H1 (cell line): ENCODE data around the gene LCN15. TPM values are rescaled to one million over a fixed set of nuclear protein-coding genes. Genes with fewer than 3 reads are reported as not detected.

ENCODE experiments used
- CTCF ChIA-PET: fragments of 300-600 bp; sonication (Branson Sonifier 250); formaldehyde crosslinking; loops from one replicate; lab custom pipeline; 2021; ENCODE audit not compliant: partially characterized antibody; lab: Charles Lee
- POLR2A ChIA-PET: fragments of 300-600 bp; sonication (Branson Sonifier 250); formaldehyde crosslinking; loops from one replicate; lab custom pipeline; 2021; ENCODE audit warnings: inconsistent platforms; ENCODE audit not compliant: partially characterized antibody; lab: Charles Lee
- DNase-seq, 2 experiments: peaks; one replicate each; pipeline versions ENCODE4 v3.0.0 to v3.0.0-alpha.2; 2010 to 2022; ENCODE audit warnings: low spot score in 2 of 2, low read depth in 1 of 2, mixed read lengths in 1 of 2
- FAIRE-seq: peaks from 2 replicates; lab custom pipeline; 2011; peaks lifted over from hg19 to GRCh38; lab: Jason Lieb, UNC
- H2AFZ ChIP-seq: 2 replicates; pipeline ENCODE4 v1.8.1; 2012; ENCODE audit warnings: low read length, inconsistent platforms
- H2AK5ac ChIP-seq: 2 replicates; pipeline ENCODE4 v1.6.1; 2013; ENCODE audit warnings: low read depth, low read length
- H2BK120ac ChIP-seq: replicated peaks from 2 replicates; pipeline ENCODE3; 2013; ENCODE audit warnings: low read depth, low read length, inconsistent platforms
- H2BK12ac ChIP-seq: 2 replicates; pipeline ENCODE4 v1.6.1; 2013; ENCODE audit warnings: low read depth, low read length
- H2BK15ac ChIP-seq: 2 replicates; pipeline ENCODE4 v1.6.1; 2013; ENCODE audit warnings: low read length
- H2BK20ac ChIP-seq: 2 replicates; pipeline ENCODE4 v1.6.1; 2013; ENCODE audit warnings: low read length
- H2BK5ac ChIP-seq: 2 replicates; pipeline ENCODE4 v1.6.1; 2013; ENCODE audit warnings: low read depth, low read length
- H3K14ac ChIP-seq: 2 replicates; pipeline ENCODE4 v1.6.1; 2013; ENCODE audit warnings: inconsistent platforms; ENCODE audit not compliant: insufficient read length
- H3K18ac ChIP-seq: 2 replicates; pipeline ENCODE4 v1.6.1; 2013; ENCODE audit warnings: low read length; ENCODE audit errors: extremely low read depth
- H3K23ac ChIP-seq: 2 replicates; pipeline ENCODE4 v1.6.1; 2013; ENCODE audit warnings: inconsistent platforms; ENCODE audit not compliant: insufficient read length
- H3K23me2 ChIP-seq: 2 replicates; pipeline ENCODE4 v1.6.1; 2013; ENCODE audit warnings: low read depth, low read length
- H3K27ac ChIP-seq: 2 replicates; pipeline ENCODE4 v1.6.1; 2011; ENCODE audit warnings: low read depth, low read length, inconsistent platforms
- H3K27me3 ChIP-seq, 4 experiments: replicated peaks in 1 of 4; 1 replicate in 1 of 4; 2 replicates in 3 of 4; pipeline versions ENCODE4 v1.6.1 to v1.8.1; 2011 to 2013; ENCODE audit warnings: low read length in 3 of 4, mild to moderate bottlenecking in 3 of 4, inconsistent platforms in 2 of 4, mixed read lengths in 2 of 4, moderate library complexity in 1 of 4; ENCODE audit not compliant: control insufficient read depth in 3 of 4, insufficient read depth in 3 of 4; ENCODE audit errors: extremely low read depth in 1 of 4
- H3K36me3 ChIP-seq, 4 experiments: 2 replicates each; pipeline versions ENCODE4 v1.6.1 to v1.8.1; 2011 to 2013; ENCODE audit warnings: mild to moderate bottlenecking in 4 of 4, low read length in 3 of 4, moderate library complexity in 2 of 4, control low read depth in 1 of 4, inconsistent platforms in 1 of 4; ENCODE audit not compliant: insufficient read depth in 4 of 4, control insufficient read depth in 2 of 4
- H3K4ac ChIP-seq: replicated peaks from 2 replicates; pipeline ENCODE3; 2013; ENCODE audit warnings: low read length, low read depth, mixed read lengths, inconsistent platforms; ENCODE audit not compliant: insufficient read length
- H3K4me1 ChIP-seq, 4 experiments: replicated peaks in 1 of 4; 1 replicate in 1 of 4; 2 replicates in 3 of 4; pipeline versions ENCODE4 v1.6.1 to v1.8.1; 2011 to 2013; ENCODE audit warnings: low read length in 3 of 4, inconsistent platforms in 2 of 4, mixed read lengths in 1 of 4; ENCODE audit not compliant: insufficient read depth in 4 of 4, control insufficient read depth in 3 of 4
- H3K4me2 ChIP-seq, 2 experiments: 2 replicates each; pipeline versions ENCODE4 v1.6.1 to v1.8.1; 2011 to 2013; ENCODE audit warnings: low read depth in 2 of 2, low read length in 2 of 2, control low read depth in 1 of 2, inconsistent platforms in 1 of 2, mild to moderate bottlenecking in 1 of 2; ENCODE audit not compliant: insufficient read depth in 1 of 2
- H3K4me3 ChIP-seq, 4 experiments: fragments of 200-600, 300-600 bp in 1 of 4; sonication (generic), shearing (Covaris generic), sonication (Bioruptor Twin) in 1 of 4; 2 replicates each; pipeline versions ENCODE4 v1.5.1 to v1.8.1; 2011 to 2016; ENCODE audit warnings: low read length in 4 of 4, low read depth in 3 of 4, control low read depth in 2 of 4, inconsistent platforms in 2 of 4, mild to moderate bottlenecking in 2 of 4, mixed read lengths in 1 of 4, moderate library complexity in 1 of 4; ENCODE audit not compliant: insufficient read depth in 2 of 4; ENCODE audit errors: extremely low read depth in 1 of 4
- H3K56ac ChIP-seq: replicated peaks from 2 replicates; pipeline ENCODE3; 2013; ENCODE audit warnings: low read depth, mild to moderate bottlenecking, mixed read lengths, low read length, inconsistent platforms; ENCODE audit not compliant: insufficient read length
- H3K79me1 ChIP-seq: 2 replicates; pipeline ENCODE4 v1.6.1; 2013; ENCODE audit warnings: low read depth, low read length, control low read depth
- H3K79me2 ChIP-seq, 2 experiments: 2 replicates each; pipeline versions ENCODE4 v1.6.1 to v1.8.1; 2012 to 2013; ENCODE audit warnings: low read length in 2 of 2, mild to moderate bottlenecking in 2 of 2, inconsistent platforms in 1 of 2; ENCODE audit not compliant: insufficient read depth in 2 of 2, control insufficient read depth in 1 of 2
- H3K9ac ChIP-seq, 4 experiments: replicated peaks in 1 of 4; 1 replicate in 1 of 4; 2 replicates in 3 of 4; pipeline versions ENCODE4 v1.6.1 to v1.8.1; 2011 to 2013; ENCODE audit warnings: low read depth in 3 of 4, low read length in 3 of 4, control low read depth in 2 of 4, mild to moderate bottlenecking in 2 of 4, moderate library complexity in 2 of 4, inconsistent platforms in 1 of 4; ENCODE audit errors: extremely low read depth in 1 of 4
- H3K9me3 ChIP-seq, 2 experiments: 2 replicates each; pipeline versions ENCODE4 v1.6.1 to v1.8.1; 2012 to 2013; ENCODE audit warnings: mild to moderate bottlenecking in 2 of 2, moderate library complexity in 2 of 2, control low read depth in 1 of 2, inconsistent platforms in 1 of 2, low read depth in 1 of 2, low read length in 1 of 2, mixed read lengths in 1 of 2; ENCODE audit not compliant: insufficient read depth in 2 of 2
- H4K20me1 ChIP-seq, 2 experiments: replicated peaks in 1 of 2; 2 replicates each; pipeline versions ENCODE3 to v1.8.1; 2011 to 2013; ENCODE audit warnings: inconsistent platforms in 2 of 2, low read length in 2 of 2, mild to moderate bottlenecking in 1 of 2; ENCODE audit not compliant: insufficient read depth in 2 of 2, control insufficient read depth in 1 of 2
- H4K5ac ChIP-seq: 2 replicates; pipeline ENCODE4 v1.6.1; 2013; ENCODE audit warnings: low read length, low read depth, mixed read lengths, inconsistent platforms; ENCODE audit not compliant: insufficient read length
- H4K8ac ChIP-seq: 2 replicates; pipeline ENCODE4 v1.8.0; 2013; ENCODE audit warnings: mild to moderate bottlenecking, moderate library complexity, low read length, inconsistent platforms; ENCODE audit not compliant: insufficient read depth; ENCODE audit errors: extremely low read depth
- H4K91ac ChIP-seq: replicated peaks from 2 replicates; pipeline ENCODE3; 2013; ENCODE audit warnings: low read length, mixed read lengths, inconsistent platforms; ENCODE audit not compliant: insufficient read length
- CBX5 ChIP-seq: fragments of 300-800, 300-1000 bp; sonication (generic); IDR thresholded peaks from 2 replicates; pipeline ENCODE4 v1.7.1; 2016; ENCODE audit warnings: antibody characterized with exemption, low read length, low read depth
- CHD1 ChIP-seq: IDR thresholded peaks from 2 replicates; pipeline ENCODE4 v1.6.1; 2012; ENCODE audit warnings: low read depth, low read length, improper control_type of control experiment
- SP4 ChIP-seq: IDR thresholded peaks from 2 replicates; pipeline ENCODE4 v1.6.1; 2012; ENCODE audit warnings: low read length, inconsistent platforms
- WGBS, 2 experiments: shearing (Covaris generic) in 1 of 2; methylation state at CpG; one replicate each; pipeline versions ENCODE4 v1.1.6 to v1.1.7; 2013 to 2015; ENCODE audit warnings: low lambda C conversion rate in 2 of 2, mixed read lengths in 2 of 2, inconsistent platforms in 1 of 2, low coverage in 1 of 2, missing lambda C conversion rate in 1 of 2; ENCODE audit not compliant: insufficient replicate concordance in 2 of 2, insufficient coverage in 1 of 2, insufficient read length in 1 of 2; ENCODE audit errors: extremely low coverage in 1 of 2, missing lambda C conversion rate in 1 of 2; 5-methylcytosine and 5-hydroxymethylcytosine counted together
- microRNA-seq, 2 experiments: library from miRNA; unstranded; fragments of <30 nt; microRNA quantifications; one replicate each; pipeline versions ENCODE4 to v1.2.0, GENCODE V29; 2016 to 2020; ENCODE audit warnings: borderline microRNAs expressed in 2 of 2, borderline number of aligned reads in 2 of 2, borderline replicate concordance in 1 of 2
- polyA plus RNA-seq, 7 experiments: library from polyadenylated mRNA; depleted of rRNA in 3 of 7; stranded (reverse) in 5 of 7; unstranded in 2 of 7; fragments of >200 nt in 5 of 7; fragments of 200-250 nt in 2 of 7; gene quantifications; 1 replicate in 5 of 7; 2 replicates in 1 of 7; 4 replicates in 1 of 7; pipeline versions ENCODE4 v1.2.1 to v1.2.3, GENCODE V29; 2011 to 2013; ENCODE audit warnings: missing spikeins in 2 of 7, mixed read lengths in 2 of 7
- small RNA-seq: library from polyadenylated mRNA; stranded (forward); fragments of <200 nt; extraction: miRNeasy Mini kit (QIAGEN cat#:217004); gene quantifications from one replicate; pipeline ENCODE3, GENCODE V24; 2013; ENCODE audit not compliant: insufficient read depth
- total RNA-seq: library from RNA; stranded (reverse); fragmentation: NEBNext Ultra II Directional; extraction: Animal tissue kit (Norgen Biotek cat#: 25700); gene quantifications from 2 replicates; pipeline ENCODE4 v1.2.1, GENCODE V29; 2021

Gene LCN15
- total and polyA plus RNA-seq, 2 of the 8 experiments (the other 6 are each of a cell fraction or from before 2014, with no cell fraction given): 0.08 to 0.47 TPM

DNA sequence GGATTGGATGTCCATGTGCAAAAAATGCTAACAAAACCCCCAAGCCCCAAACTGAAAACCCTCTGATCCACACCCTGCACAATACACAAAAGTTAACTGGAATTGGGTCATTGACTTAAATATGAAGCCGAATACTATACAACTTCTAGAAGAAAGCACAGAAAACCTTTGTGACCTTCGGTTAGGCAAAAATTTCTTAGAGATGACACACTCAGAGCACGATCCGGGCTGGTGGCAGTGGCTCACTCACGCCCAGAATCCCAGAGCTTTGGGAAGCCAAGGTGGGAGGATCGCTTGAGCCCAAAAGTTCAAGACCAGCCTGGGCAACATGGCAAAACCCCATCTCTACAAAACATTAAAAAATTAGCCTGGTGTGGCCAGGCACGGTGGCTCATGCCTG lies 53.8 kb downstream of the LCN15 start:
- H3K27ac ChIP-seq: no peak overlapping the region
- H2BK120ac ChIP-seq: no peak overlapping the region
- H3K9me3 ChIP-seq: no peaks in the 10 kb centered on the region
- TF ChIP-seq CBX5: no peak
- no peak for TF ChIP-seq CHD1
- TF ChIP-seq SP4: no peak
- peaks cover 16% of the 10 kb centered on the region for H3K79me1 ChIP-seq
- no peak overlapping the region for H2BK5ac ChIP-seq
- H3K9ac ChIP-seq: no peak overlapping the region
- H3K4ac ChIP-seq: no peak overlapping the region
- CTCF ChIA-PET: interaction anchor here (1.0 kb wide), 1 partner anchor 11 kb away, joined by 3 read pairs; no protein-coding TSS in a partner anchor
- no peak overlapping the region for H2BK12ac ChIP-seq
- no peak overlapping the region for H3K4me2 ChIP-seq
- no peak overlapping the region for H3K56ac ChIP-seq
- peaks cover 3% of the 10 kb centered on the region; the same call in 1 of the 2 replicates for H3K23me2 ChIP-seq
- no peak overlapping the region for H2AK5ac ChIP-seq
- no peak overlapping the region for H2AFZ ChIP-seq
- WGBS, 2 experiments: 86% methylated on average over 7 of the region's 7 CpGs; no CpG with 5 or more reads in 1 of the 2 experiments
- H2BK15ac ChIP-seq: no peak overlapping the region
- no peak for FAIRE-seq
- POLR2A ChIA-PET: interaction anchor here (5.0 kb wide), 1 partner anchor 17 kb away, joined by 35 read pairs; no protein-coding TSS in a partner anchor
- H3K27me3 ChIP-seq: peaks cover 0 to 5% (median 3%) of the 10 kb centered on the region in 4 experiments; a peak in 4 of 7 replicates
- H4K91ac ChIP-seq: no peak overlapping the region
- H3K18ac ChIP-seq: no peak overlapping the region
- no peak overlapping the region for H2BK20ac ChIP-seq
- no peaks in the 10 kb centered on the region for H3K36me3 ChIP-seq
- no peak overlapping the region for H3K23ac ChIP-seq
- no peak for DNase-seq
- peaks cover 0 to 12% (median 6%) of the 10 kb centered on the region in 4 experiments; a peak in 5 of 7 replicates for H3K4me1 ChIP-seq
- no peak overlapping the region for H3K4me3 ChIP-seq
- H4K8ac ChIP-seq: no peak overlapping the region
- peaks cover 11 to 13% of the 10 kb centered on the region in 2 experiments for H4K20me1 ChIP-seq
- no peak overlapping the region for H3K14ac ChIP-seq
- no peak overlapping the region for H4K5ac ChIP-seq
- peaks cover 0 to 11% of the 10 kb centered on the region in 2 experiments; a peak in 1 of 4 replicates for H3K79me2 ChIP-seq

Small RNA genes within 50 kb of the gene (microRNA-seq; reads per million reads assigned to microRNA genes)
- 0 reads per million in 2 experiments for gene MIR6722

Small RNA genes within 50 kb of the gene (small RNA-seq; reads per million reads assigned to genes)
- gene AL355987.2: not detected
- not detected for gene ATP6V1G1P3
- gene MIR6722: not detected

Other genes starting within 250 kb of the LCN15 start
- 55.6 and 60.9 TPM in 2 replicates for gene NOTCH1, start 218.5 kb downstream of the LCN15 start, total RNA-seq
- 6.9 and 19.9 TPM in 2 replicates for gene NOTCH1, start 218.5 kb downstream of the LCN15 start, polyA plus RNA-seq (2011; rRNA removed)
- gene EGFL7, start 101.6 kb downstream of the LCN15 start, total RNA-seq: 37.8 and 39.8 TPM in 2 replicates
- 53.4 and 82.5 TPM in 2 replicates for gene EGFL7, start 101.6 kb downstream of the LCN15 start, polyA plus RNA-seq (2011; rRNA removed)
- gene AGPAT2, start 77.1 kb downstream of the LCN15 start, total RNA-seq: 30.5 and 31.6 TPM in 2 replicates
- gene AGPAT2, start 77.1 kb downstream of the LCN15 start, polyA plus RNA-seq (2011; rRNA removed): 37.6 and 52.1 TPM in 2 replicates
- 32.3 and 35.3 TPM in 2 replicates for gene DIPK1B, start 51.9 kb downstream of the LCN15 start, total RNA-seq
- 64.8 and 78.8 TPM in 2 replicates for gene DIPK1B, start 51.9 kb downstream of the LCN15 start, polyA plus RNA-seq (2011; rRNA removed)
- 2.8 and 4.8 TPM in 2 replicates for gene LCN10, start 21.6 kb downstream of the LCN15 start, total RNA-seq
- 2.6 and 3.5 TPM in 2 replicates for gene LCN10, start 21.6 kb downstream of the LCN15 start, polyA plus RNA-seq (2011; rRNA removed)
- not detected in 2 replicates for gene LCN6, start 16.0 kb downstream of the LCN15 start, total RNA-seq
- gene LCN6, start 16.0 kb downstream of the LCN15 start, polyA plus RNA-seq (2011; rRNA removed): not detected in 2 replicates
- not detected in 2 replicates for gene LCN8, start 6.3 kb downstream of the LCN15 start, total RNA-seq
- 0.14 TPM in 1 of 2 replicates, not detected in the other for gene LCN8, start 6.3 kb downstream of the LCN15 start, polyA plus RNA-seq (2011; rRNA removed)
- 50.6 and 51.1 TPM in 2 replicates for gene TMEM141, start 26.8 kb upstream of the LCN15 start, total RNA-seq
- gene TMEM141, start 26.8 kb upstream of the LCN15 start, polyA plus RNA-seq (2011; rRNA removed): 137 and 140 TPM in 2 replicates
- 0.78 and 1.6 TPM in 2 replicates for gene CCDC183, start 31.8 kb upstream of the LCN15 start, total RNA-seq
- 0.51 and 1.1 TPM in 2 replicates for gene CCDC183, start 31.8 kb upstream of the LCN15 start, polyA plus RNA-seq (2011; rRNA removed)
- 129 and 130 TPM in 2 replicates for gene RABL6, start 43.4 kb upstream of the LCN15 start, total RNA-seq
- 70.1 and 98.6 TPM in 2 replicates for gene RABL6, start 43.4 kb upstream of the LCN15 start, polyA plus RNA-seq (2011; rRNA removed)
- gene AJM1, start 78.0 kb upstream of the LCN15 start, total RNA-seq: 0.86 and 0.97 TPM in 2 replicates
- 0.12 and 0.33 TPM in 2 replicates for gene AJM1, start 78.0 kb upstream of the LCN15 start, polyA plus RNA-seq (2011; rRNA removed)
- 109 and 111 TPM in 2 replicates for gene PHPT1, start 84.9 kb upstream of the LCN15 start, total RNA-seq
- 226 and 246 TPM in 2 replicates for gene PHPT1, start 84.9 kb upstream of the LCN15 start, polyA plus RNA-seq (2011; rRNA removed)
- gene MAMDC4, start 87.8 kb upstream of the LCN15 start, total RNA-seq: 4.5 TPM in 2 replicates
- 3.1 and 6.6 TPM in 2 replicates for gene MAMDC4, start 87.8 kb upstream of the LCN15 start, polyA plus RNA-seq (2011; rRNA removed)
- 337 and 338 TPM in 2 replicates for gene EDF1, start 101.8 kb upstream of the LCN15 start, total RNA-seq
- 297 and 298 TPM in 2 replicates for gene EDF1, start 101.8 kb upstream of the LCN15 start, polyA plus RNA-seq (2011; rRNA removed)
- gene TRAF2, start 122.0 kb upstream of the LCN15 start, total RNA-seq: 50.2 and 50.5 TPM in 2 replicates
- 26.9 and 39.3 TPM in 2 replicates for gene TRAF2, start 122.0 kb upstream of the LCN15 start, polyA plus RNA-seq (2011; rRNA removed)
- gene FBXW5, start 180.2 kb upstream of the LCN15 start, total RNA-seq: 49.0 and 49.5 TPM in 2 replicates
- gene FBXW5, start 180.2 kb upstream of the LCN15 start, polyA plus RNA-seq (2011; rRNA removed): 71.0 and 93.6 TPM in 2 replicates
- gene C8G, start 180.7 kb upstream of the LCN15 start, total RNA-seq: 0.80 TPM in 1 of 2 replicates, not detected in the other
- 0.62 and 1.8 TPM in 2 replicates for gene C8G, start 180.7 kb upstream of the LCN15 start, polyA plus RNA-seq (2011; rRNA removed)
- gene LCN12, start 187.8 kb upstream of the LCN15 start, total RNA-seq: 1.5 and 1.7 TPM in 2 replicates
- 1.1 and 2.1 TPM in 2 replicates for gene LCN12, start 187.8 kb upstream of the LCN15 start, polyA plus RNA-seq (2011; rRNA removed)
- 2.2 and 2.3 TPM in 2 replicates for gene PTGDS, start 213.0 kb upstream of the LCN15 start, total RNA-seq
- 1.7 and 2.5 TPM in 2 replicates for gene PTGDS, start 213.0 kb upstream of the LCN15 start, polyA plus RNA-seq (2011; rRNA removed)
- gene LCNL1, start 218.5 kb upstream of the LCN15 start, total RNA-seq: 0.15 TPM in 1 of 2 replicates, not detected in the other
- 0.11 and 0.35 TPM in 2 replicates for gene LCNL1, start 218.5 kb upstream of the LCN15 start, polyA plus RNA-seq (2011; rRNA removed)
- 40.8 and 43.4 TPM in 2 replicates for gene PAXX, start 227.9 kb upstream of the LCN15 start, total RNA-seq
- gene PAXX, start 227.9 kb upstream of the LCN15 start, polyA plus RNA-seq (2011; rRNA removed): 45.9 and 56.8 TPM in 2 replicates
- not detected in 2 replicates for gene CLIC3, start 232.1 kb upstream of the LCN15 start, total RNA-seq
- gene CLIC3, start 232.1 kb upstream of the LCN15 start, polyA plus RNA-seq (2011; rRNA removed): 0.12 and 0.33 TPM in 2 replicates